Tibial nerve (tissue), 3 donors: ENCODE data around the gene METRNL.

Experiments
- CTCF ChIP-seq, 5 experiments: fragments of 200-600 bp in 3 of 5; fragments of 450-650 bp in 2 of 5; sonication (generic) in 3 of 5; IDR thresholded peaks; one replicate each; pipeline ENCODE4 v1.5.1; 2016 to 2019; ENCODE audit warnings: antibody characterized with exemption in 5 of 5, mild to moderate bottlenecking in 3 of 5, moderate library complexity in 2 of 5
- POLR2A ChIP-seq, 2 donors: fragments of 450-650 bp; IDR thresholded peaks; one replicate each; pipeline ENCODE4 v1.6.1; 2017; ENCODE audit warnings: antibody characterized with exemption in 2 of 2, mild to moderate bottlenecking in 2 of 2, moderate library complexity in 2 of 2

GRCh38 chr17:83087788-83088360 lies 8.5 kb downstream of the METRNL start:
- TF ChIP-seq CTCF (IDR thresholded peaks at IDR 0.05), result no peak
- no peak for TF ChIP-seq POLR2A (IDR thresholded peaks at IDR 0.05)
